ENCODE measurements around the gene TMEM150B.

TMEM150B gene

DNA sequence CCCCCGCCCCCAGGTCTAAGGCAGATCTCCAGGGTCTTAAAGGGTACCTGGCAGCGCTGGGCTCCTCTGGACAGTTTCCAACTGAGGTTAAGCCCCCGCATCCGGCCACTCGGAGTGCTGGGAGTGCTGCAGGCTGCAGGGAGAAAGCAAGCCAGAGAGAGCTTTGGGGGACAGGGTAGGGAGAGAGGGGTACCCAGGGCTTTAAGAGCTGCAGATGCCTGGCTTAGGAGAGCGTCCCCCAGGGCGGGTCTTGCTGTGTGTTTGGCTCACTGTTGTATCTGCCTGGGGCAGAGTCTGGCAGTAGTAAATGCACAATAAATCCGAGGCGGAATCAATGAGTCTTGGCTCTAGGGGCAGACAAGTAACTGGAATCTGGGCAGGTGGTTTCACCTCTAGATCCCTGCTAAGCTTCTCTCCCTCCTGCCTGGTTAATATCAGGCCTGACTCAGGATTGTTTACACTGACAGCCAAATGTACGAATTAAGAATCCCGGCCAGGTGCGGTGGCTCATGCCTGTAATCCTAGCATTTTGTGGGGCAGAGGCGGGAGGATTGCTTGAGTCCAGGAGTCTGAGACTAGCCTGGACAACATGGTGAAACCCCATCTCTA, 30.2 kb upstream of the TMEM150B start:
- H3K27ac ChIP-seq, result peak overlapping the region; percentile 37
- DNase-seq (ENCODE audit: low read depth, low spot score), result no peak

DNA sequence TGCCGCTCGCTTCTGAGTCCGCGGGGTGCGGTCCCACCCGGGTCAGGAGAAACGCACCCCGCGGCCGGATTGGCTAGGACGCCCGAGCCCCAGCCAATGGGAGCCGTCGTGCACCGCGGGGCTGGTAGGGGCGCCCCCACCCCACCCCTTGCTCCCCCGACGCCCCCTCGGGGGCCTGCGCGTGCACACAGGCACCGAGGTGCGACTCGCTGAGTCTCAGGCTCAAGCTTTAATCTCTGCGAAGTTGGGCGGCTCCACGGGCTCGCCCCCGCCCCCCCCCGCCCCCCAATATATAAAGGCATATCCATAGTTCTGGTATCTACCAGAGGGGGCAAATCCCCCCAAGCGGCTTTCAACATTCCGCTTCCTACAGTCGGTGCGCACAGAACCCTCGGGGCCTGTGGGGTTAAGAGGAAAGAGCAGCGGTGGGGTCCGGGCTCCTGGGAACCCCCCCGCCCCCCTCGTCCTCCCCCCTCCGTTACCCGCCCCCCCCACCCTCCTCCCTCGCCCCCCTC, 29.6 kb upstream of the TMEM150B start, which contains the start of gene COX6B2:
Gene COX6B2, minus strand, starts transcription at position 22 of the 515 bp plus-strand sequence. CDS start 198 bp downstream, outside the sequence.
- H3K27ac ChIP-seq, result peak within 1 kb of the TSS; percentile 39
- no peak for DNase-seq (ENCODE audit: low read depth, low spot score)

DNA sequence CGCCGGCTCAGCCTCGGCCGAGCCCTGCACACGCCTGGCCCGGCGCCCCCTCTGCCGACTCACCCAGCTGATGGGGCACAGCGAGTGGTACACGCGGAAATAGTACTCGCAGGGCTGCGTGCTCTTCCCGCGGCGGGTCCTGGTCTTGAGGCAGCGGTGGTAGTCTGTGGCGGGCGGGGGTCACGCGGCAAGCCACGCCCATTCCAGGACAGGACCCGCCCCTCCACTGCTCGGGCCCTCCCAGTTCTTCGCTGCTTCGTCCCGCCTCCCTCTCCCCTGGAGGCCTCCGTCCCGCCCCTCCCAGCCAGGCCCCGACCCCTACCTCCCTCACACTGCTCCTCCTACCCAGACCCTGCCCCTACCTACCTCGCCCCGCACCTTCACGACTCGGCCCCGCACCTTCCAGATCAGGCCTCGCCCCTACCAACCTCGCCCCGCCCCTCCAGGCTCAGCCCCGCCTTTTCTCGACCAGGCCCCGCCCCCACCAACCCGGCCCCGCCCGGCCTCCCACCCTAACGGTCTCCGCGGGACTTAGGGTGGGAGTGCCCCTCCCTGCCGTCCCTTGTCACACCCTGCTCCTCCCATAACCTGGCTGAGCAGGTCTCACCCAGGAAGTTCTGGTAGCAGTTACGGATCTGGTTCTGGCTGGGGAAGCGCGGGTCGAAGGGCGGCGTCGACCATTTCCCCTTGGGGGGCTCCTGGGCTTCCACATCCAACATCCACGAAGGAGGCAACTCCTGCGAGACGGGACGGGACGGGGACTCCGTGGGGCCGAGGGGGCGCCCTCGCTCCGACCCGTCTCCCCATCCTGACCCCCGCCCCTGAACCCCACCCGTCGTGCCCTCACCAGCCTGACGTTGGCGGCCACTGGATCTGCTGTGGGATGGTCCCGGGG, 28.9 kb upstream of the TMEM150B start:
- peak overlapping the region; percentile 39 for H3K27ac ChIP-seq
- no peak for DNase-seq (ENCODE audit: low read depth, low spot score)

DNA sequence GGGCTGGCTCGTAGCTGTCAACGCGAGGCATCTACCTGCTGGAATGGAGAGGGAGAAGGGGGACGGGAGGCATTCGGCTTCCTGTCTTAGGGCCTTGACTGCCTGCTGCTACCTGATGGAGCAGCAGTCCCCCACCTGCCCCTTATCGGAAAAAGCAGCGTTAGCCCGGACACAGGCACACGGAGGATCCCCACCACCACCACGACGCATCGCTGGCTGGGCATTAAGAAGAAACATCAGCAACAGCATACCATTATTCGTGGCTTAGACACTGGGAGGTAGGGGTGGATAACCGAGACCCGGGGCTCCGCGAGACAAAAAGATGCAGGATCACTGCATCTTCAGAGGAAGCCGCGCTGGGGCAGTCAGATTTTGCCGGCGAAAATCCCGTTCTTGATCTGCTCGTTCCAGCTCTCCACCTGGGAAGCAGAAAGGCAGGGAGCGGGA, 28.2 kb upstream of the TMEM150B start:
- peak overlapping the region; percentile 39 for H3K27ac ChIP-seq
- no peak for DNase-seq (ENCODE audit: low read depth, low spot score)

DNA sequence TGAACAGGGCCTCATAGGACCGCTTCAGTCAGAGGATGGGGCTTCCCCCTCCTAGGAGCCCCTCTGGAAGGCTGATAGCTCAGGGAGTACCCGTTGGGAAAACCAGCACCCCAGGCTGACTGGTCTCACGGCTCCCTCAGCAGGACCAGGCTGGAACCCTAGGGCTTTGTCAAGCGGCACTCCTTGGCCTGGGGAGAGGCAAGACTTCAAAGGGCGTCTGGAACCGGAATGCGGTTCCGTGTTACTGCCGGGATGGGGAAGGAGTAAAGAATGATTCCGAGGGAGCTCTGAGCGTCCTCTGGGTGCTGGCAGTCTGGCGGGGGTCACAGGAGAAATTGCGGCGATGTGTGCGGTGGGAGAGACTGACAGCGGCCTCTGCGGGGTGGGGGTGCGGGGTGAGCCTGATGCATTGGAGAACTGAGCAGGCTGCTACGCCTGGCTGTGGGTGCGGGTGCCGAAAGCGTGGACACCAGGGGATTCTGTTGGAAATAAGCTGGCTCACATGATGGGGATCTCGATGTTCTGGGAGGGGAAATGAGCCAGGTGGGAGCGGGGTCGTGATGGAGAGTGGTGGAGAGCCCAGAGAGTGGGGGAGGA, 27.5 kb upstream of the TMEM150B start:
- DNase-seq (ENCODE audit: low read depth, low spot score), result no peak
- H3K27ac ChIP-seq, result peak overlapping the region; percentile 49

DNA sequence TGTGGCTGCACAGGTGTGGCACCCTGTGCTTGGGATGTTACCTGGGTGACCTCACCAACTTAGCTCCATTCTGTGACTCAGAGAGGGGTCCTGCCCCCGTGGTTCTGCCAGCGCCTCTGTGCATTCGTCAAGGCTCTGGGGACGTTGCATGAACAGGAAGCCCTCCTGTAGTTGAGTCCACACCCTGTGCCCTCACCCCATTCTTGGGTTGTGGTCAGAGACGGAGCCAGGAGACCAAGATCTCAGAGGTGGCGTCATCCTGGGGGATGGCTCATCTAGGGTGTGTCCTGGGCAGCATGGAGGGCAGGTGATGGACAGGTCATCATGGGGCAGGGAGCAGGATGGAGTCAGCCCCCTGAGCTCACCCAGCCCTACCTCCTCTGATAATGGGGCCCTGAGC, 26.9 kb upstream of the TMEM150B start:
- no peak for DNase-seq (ENCODE audit: low read depth, low spot score)
- peak overlapping the region; percentile 49 for H3K27ac ChIP-seq

DNA sequence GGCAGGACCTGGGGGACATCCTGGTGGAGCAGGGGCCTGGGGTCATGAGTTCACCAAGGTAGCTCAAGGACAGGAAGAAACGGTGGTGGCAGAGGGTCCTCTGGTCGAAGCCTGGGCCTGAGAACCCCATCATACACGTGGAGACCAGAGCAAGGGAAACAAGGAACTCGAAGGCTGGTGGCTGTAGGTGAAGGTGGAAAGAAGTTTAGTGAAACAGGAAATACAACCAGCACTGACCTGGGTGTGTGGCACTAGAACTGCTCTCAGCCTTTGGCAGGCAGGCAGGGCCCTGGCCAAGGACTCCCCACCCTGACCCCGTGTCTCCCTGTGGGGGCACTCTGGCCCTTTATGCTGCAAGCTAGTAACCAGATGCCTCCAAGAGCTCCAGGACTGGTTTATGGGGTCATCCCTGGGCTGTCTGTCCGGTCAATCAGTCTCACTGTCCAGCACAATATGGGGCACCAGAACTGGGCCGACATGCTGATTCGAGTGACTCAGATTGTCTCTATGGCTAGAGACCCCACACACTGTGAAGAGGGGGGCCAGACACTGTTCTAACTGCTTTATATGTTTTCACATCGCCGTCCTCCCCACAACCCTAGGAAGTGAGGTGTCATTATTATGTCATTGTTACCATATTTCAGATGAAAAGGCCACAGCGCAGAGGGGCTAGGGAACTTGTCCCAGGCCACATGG, 25.6 kb upstream of the TMEM150B start:
- no peak overlapping the region for H3K27ac ChIP-seq
- no peak for DNase-seq (ENCODE audit: low read depth, low spot score)

DNA sequence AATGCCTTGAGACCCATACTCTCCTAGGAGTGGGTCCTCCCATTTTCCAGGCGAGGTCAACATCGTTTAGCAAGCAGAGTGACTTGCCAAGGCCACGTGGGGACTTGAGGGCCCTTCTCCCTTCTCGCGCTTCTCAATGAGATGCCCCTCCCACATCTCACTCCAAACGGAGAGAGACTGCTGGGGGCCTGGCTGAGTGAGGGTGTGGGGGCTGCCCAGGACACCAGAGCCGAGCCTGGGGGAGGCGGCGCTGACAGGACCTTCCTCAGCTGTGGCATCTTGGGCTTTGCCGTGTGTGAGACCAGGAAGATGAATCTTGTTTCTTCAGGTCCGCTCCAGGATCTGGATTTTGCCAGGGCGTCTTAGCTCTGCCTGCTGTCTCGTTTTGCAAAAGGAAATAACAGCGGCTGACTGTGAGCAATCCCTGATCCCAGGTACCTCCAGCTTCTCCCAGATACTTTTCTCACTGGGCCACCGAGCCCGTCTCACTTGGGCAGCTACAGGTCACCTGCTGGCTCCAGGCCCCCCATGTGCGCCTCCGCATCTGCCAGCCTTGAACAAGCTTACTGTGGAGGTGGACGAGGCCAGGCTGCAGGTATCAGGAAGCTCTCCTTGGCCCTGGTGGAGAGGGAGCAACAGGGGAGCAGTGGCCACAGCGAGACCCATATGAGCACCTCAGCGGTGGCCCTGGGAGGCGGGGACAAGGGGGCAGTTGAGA, 23.3 kb upstream of the TMEM150B start:
- no peak overlapping the region for H3K27ac ChIP-seq
- DNase-seq (ENCODE audit: low read depth, low spot score), result no peak

DNA sequence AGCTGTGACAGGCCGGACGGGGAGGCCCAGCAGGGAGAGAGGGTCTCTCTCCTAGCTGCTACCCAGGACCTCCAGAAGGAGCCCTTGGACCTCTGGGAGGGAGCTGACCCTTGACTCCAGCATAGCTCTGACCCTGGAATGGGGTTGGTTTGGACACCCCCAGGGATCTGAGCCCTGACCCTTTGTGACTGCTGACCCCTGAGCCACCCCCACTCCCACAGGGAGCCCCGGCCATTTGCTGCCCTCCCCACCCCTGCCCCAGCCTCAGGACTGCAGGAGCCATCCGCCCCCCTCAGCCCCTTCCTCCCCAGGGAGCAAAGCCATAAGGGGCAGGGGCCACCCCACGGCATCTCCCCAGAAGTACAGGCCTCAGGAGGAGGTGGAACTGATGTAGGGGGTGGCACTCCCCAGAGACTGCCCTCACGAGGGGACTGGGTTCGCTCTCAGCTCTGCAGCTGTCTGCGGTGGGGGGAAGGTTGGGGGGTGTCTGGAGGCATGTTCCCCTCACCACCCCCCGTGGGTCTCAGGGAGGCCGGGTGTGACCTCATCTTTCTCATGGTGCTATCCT, 22.4 kb upstream of the TMEM150B start:
- H3K27ac ChIP-seq, result no peak overlapping the region
- DNase-seq (ENCODE audit: low read depth, low spot score), result no peak

DNA sequence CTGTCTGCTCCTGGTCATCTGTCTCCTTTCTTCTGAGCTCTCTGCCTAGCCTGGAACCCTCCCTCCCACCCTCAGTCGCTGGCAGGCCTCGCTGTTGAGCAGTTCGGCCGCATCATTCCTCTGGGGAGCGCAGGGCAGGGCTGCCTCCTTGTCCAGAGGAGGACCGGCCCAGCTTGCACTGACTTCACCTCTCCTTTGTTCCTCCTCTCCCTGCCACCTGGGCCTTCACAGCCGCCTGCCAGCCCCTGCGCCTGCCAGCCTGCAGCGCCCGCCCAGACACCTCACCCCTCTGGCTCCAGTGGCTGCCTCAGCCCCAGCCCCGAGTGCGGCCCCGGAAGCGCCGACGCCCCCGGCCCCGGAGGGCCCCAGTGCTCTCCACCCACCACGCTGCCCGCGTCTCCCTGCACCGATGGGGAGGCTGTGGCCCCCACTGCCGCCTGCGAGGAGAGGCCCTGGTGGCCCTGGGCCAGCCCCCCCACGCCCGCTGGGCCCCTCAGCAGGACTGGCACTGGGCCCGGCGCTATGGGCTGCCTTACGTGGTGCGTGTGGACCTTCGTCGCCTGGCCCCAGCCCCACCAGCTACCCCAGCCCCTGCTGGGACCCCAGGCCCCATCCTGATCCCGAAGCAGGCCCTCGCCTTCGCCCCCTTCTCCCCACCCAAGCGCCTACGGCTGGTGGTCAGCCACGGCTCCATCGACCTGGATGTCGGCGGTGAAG, 21.7 kb upstream of the TMEM150B start:
- no peak for DNase-seq (ENCODE audit: low read depth, low spot score)
- no peak overlapping the region for H3K27ac ChIP-seq

DNA sequence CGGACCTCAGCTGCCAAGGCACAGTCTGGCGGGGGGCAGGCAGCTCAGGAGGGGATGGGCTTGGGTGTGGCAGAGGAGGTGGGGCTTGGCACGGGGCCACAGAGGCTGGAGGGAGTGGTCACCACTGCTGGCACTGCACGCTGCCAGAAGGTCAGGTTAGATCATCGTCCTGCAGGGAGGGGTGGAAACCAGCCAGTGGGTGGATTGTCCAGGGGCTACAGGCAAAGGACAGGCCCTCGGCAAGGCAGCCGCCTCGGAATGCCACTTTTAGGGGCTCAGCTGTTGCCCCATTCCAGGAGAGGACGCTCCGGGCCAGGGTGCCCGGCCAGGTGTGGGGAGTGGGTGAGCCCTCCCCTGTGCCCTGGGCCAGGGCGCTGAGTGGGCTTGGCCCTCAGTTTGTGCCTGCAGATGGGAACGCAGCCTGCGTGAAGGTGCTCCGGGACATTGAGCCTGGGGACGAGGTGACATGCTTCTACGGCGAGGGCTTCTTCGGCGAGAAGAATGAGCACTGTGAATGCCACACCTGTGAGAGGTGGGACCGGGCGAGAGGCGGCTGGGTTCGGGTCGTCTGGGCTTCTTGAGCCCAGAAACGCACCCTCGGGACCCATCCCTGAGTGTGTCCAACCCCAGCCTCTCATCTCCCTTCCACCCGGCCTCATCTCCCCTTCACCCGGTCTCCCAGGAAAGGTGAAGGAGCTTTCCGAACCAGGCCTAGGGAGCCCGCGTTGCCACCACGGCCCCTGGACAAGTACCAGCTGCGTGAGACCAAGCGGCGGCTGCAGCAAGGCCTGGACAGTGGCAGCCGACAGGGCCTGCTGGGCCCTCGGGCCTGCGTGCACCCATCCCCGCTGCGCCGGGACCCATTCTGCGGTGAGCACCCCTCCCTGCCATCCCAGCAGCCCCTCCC, 20.9 kb upstream of the TMEM150B start:
- DNase-seq (ENCODE audit: low read depth, low spot score), result no peak
- no peak overlapping the region for H3K27ac ChIP-seq

DNA sequence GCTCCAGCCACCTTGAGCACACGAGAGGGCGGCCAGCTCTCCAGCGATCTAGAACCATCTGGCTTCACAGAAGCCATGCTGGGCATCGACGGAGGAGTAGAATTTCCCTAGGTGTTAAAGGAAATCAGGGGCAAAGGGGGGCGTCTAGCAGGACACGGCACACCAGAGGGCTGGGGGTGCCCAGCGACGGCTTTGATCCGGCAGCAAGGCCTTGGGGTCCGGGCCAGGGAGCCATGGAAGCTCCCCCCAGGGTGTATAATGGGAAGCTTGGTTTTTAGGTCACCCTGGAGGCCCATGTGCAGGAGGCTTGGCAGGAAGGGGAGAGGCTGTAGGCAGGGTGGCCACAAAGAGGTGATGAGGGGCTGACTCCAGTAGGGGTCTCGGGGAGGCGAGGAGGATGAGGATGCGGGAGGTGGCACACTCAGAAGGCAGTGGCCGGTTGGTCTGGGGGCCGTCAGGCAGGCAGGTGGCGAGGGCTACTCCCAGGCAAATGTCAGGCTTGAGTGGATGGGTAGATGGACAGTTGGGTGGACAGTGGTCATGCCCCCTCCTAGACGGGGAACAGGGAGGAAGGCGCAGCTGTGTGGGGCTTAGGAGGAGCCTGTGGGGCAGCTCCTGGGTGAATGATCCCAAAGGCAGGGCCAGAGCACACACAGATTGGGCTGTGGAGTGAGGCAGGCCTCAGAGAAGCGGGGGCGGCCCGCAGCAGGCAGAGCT, 20.1 kb upstream of the TMEM150B start:
- H3K27ac ChIP-seq, result peak overlapping the region; percentile 26
- DNase-seq (ENCODE audit: low read depth, low spot score), result no peak

DNA sequence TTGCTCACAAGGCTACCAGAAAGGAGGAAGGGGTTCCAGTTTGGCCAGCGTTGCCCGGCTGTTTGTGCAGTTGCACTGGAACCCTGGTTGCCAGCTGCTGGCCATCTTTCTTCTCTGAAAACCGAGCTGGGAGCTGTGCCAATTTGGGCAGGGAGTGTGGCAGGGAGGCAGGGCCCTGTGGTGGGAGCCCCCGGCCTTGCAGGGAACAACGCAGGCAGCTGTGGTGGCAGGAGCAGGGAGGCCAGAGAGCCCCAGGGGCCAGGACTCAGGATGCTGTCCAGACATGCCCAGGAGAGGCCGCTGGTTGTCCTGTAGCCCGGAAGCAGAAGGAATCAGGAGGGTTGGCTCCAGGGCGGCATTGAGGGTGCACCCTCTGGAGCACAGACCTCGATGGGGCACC, 19.3 kb upstream of the TMEM150B start:
- peak overlapping the region; percentile 26 for H3K27ac ChIP-seq

DNA sequence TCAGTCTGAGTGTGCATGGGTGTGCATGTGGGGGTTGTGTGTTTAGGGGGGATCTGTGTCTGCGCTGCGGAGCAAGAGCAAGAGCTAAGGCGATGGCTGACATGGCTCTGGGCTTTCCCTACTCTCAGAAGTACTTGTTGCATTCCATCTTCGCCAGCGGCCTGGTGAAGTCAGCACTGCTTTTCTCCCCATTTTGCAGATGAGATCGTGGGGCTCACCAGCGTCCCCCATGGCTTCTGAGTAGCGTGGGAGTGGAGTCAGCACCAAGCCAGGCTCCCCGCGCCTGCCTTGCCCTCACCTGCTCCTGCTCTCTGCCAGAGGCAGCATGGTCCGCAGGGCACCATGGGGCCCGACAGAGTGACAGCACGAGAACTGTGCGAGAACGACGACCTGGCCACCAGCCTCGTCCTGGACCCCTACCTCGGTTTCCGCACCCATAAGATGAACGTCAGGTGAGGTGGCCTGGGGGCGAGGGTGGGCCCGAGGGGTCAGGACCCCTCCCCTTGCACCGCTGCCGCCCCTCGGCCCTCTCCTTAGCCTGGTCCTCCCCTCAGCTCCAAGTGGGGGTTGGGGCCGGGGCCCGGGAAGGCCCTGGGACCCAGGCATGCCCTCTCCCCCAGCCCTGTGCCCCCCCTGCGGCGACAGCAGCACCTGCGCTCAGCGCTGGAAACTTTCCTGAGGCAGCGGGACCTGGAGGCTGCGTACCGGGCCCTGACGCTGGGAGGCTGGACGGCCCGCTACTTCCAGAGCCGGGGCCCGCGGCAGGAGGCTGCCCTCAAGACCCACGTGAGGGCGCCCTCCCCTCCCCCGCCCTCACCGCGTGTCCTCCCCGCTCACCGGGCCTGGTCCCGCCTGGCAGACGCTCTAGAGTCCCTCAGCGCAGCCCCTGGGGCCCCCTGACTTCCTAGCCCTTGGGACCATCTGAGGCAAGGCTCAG, 16.7 kb upstream of the TMEM150B start:
- no peak for DNase-seq (ENCODE audit: low read depth, low spot score)
- no peak overlapping the region for H3K27ac ChIP-seq

More for the DNA sequence above, 19.3 kb upstream of the TMEM150B start:
- no peak for DNase-seq (ENCODE audit: low read depth, low spot score)

DNA sequence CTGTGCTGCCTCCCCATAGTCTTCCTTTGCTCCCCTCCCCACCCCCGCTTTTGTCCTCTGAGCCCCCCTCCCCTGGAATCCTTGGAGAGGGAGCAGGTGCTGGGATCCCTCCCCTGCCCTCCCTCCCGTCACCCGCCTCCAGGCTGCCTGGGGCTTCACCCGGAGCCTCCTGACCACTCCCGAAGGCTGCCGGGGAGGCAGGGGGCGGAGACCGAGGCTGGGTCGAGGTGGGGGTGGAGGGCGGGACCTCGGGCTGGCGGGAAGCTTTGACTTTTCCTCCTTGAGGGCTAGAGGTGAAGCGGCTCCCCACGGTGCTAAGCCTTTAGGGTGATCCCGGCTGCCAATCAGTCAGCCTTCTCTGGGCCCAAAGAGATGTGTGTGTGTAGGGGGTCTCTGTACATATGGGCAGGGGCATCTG, 16.0 kb upstream of the TMEM150B start:
- peak overlapping the region; percentile 100 for H3K27ac ChIP-seq
- DNase-seq (ENCODE audit: low read depth, low spot score), result no peak

DNA sequence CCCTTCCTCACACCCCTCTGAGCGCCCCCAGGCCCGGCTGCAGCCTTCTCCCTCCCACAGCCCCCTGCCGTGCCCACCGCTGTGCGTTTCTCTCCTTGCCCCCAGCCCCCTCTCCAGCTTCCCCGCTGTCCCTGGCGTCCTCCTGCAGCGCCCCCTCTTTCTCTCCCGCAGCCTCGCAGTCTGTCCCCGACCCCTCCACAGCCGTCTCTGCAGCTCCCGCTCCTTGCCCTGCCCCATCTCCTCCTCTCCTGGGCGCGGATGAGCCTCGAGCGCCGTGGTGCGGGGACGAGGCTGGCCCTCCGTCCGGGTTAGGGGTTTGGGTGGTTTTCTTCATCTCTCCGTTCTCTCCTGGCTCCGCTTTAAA, 15.6 kb upstream of the TMEM150B start:
- peak overlapping the region; percentile 100 for H3K27ac ChIP-seq
- DNase-seq (ENCODE audit: low read depth, low spot score), result no peak
